GM23248 (cell line): ENCODE results near the gene CENPP.

Experiments
- EZH2 ChIP-seq: fragments of 200-600 bp; sonication (generic); IDR thresholded peaks from 2 replicates; pipeline ENCODE4 v1.6.1; 2018; ENCODE audit warnings: antibody characterized with exemption, mild to moderate bottlenecking; ENCODE audit not compliant: insufficient read depth, poor library complexity, severe bottlenecking
- EZH2phosphoT487 ChIP-seq: fragments of 200-600 bp; sonication (generic); IDR thresholded peaks from 2 replicates; pipeline ENCODE4 v1.6.1; 2018; ENCODE audit warnings: antibody characterized with exemption, moderate library complexity, mild to moderate bottlenecking, low read depth; ENCODE audit not compliant: insufficient read depth

- no peak for TF ChIP-seq EZH2phosphoT487
- no peak for TF ChIP-seq EZH2
Measured at GRCh38 chr9:92611621-92612285, 286.0 kb downstream of the CENPP start.
